Fibroblast of lung (primary cell): ENCODE measurements around the gene CDRT4.

Source experiments
- EZH2 ChIP-seq: IDR thresholded peaks from 2 replicates; pipeline ENCODE4 v1.5.1; 2012; ENCODE audit warnings: low read length, control low read depth, mild to moderate bottlenecking; ENCODE audit errors: missing control alignments
- TF ChIP-seq, protein P1 (sequence below), 2 donors: IDR thresholded peaks in 1 of 2; conservative IDR thresholded peaks in 1 of 2; 1 replicate in 1 of 2; 2 replicates in 1 of 2; pipeline ENCODE4 v1.5.1; 2011 to 2012; ENCODE audit warnings: low read length in 2 of 2, control low read depth in 1 of 2, inconsistent platforms in 1 of 2, low read depth in 1 of 2, mild to moderate bottlenecking in 1 of 2

DNA sequence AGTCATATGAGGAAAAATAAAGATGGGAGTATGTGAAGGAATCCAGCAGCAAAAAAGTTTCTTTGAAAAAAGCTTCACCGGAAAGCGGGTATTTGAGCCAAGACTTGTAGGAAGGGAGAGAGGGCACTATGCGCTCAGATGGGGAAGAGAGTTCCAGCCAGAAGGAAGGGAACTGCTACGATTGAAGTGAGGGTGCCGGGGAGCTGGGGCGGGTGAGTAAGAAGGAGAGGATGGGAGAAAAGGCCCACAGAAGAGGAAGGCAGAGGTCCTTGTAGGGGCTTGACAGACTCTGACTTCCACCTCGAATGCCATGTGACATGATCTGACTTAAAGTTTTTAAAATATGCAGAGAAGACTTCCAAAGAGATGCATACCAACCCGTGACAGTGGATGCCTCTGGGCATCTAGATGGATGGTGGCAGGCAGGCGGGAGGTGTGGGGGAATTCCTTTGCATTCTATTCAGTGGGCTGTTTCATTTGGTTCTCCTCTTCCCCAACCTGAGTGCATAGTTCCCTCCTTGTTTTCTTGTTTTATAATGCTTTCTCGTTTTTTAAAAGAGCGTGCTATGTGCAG lies 44.9 kb downstream of the CDRT4 start:
- TF ChIP-seq EZH2, result no peak
- TF ChIP-seq, protein P1, sequence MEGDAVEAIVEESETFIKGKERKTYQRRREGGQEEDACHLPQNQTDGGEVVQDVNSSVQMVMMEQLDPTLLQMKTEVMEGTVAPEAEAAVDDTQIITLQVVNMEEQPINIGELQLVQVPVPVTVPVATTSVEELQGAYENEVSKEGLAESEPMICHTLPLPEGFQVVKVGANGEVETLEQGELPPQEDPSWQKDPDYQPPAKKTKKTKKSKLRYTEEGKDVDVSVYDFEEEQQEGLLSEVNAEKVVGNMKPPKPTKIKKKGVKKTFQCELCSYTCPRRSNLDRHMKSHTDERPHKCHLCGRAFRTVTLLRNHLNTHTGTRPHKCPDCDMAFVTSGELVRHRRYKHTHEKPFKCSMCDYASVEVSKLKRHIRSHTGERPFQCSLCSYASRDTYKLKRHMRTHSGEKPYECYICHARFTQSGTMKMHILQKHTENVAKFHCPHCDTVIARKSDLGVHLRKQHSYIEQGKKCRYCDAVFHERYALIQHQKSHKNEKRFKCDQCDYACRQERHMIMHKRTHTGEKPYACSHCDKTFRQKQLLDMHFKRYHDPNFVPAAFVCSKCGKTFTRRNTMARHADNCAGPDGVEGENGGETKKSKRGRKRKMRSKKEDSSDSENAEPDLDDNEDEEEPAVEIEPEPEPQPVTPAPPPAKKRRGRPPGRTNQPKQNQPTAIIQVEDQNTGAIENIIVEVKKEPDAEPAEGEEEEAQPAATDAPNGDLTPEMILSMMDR (conservative IDR thresholded peaks at IDR 0.05 in 1 of 2, IDR thresholded peaks at IDR 0.05 in 1 of 2; ENCODE audit: low read depth in 1 of 2, low read length in 2 of 2), result no peak
